ENCODE data around the gene ARHGEF28.

Gene ARHGEF28

GRCh38 chr5:73702534-73702933, 76.5 kb downstream of the ARHGEF28 start:
- no peak for DNase-seq

DNA sequence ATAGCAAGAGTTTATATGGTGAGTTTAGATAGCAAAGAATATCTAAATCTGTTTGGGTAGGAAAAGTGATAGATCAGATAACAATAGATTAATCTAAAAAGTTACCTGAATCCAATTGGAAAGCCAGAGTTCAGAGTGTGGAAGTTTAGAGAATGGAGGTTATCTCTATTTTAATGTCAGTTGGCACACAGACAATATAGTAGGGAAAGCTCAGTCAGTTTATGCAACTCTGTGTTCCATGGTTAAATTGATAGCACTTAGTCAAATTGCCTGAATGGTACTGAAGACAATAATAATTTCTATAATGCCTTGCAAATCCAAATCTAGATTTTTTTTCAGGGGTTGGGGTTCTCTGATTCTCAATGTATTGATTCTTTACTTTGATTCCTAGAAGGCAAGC, 77.0 kb downstream of the ARHGEF28 start:
- DNase-seq, result no peak

DNA sequence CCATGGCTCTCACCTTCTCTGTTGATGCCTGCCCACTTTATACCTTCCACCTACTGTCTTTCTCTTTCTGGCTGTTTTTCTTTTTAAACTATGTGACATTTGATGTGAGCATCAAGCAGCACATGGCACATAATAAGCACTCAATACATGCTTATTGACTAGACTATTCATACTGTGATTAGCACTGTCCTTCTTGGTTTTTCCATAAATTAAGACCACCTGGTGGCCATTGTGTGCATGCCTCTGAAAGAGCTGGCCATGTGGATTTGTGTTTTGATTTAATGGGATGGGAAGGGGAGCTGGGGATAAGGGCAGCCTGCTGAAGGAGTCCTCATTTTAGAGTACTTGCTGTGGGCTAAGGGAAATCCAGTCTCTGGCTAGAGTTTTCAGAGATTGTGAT, 79.4 kb downstream of the ARHGEF28 start:
- no peak for DNase-seq

DNA sequence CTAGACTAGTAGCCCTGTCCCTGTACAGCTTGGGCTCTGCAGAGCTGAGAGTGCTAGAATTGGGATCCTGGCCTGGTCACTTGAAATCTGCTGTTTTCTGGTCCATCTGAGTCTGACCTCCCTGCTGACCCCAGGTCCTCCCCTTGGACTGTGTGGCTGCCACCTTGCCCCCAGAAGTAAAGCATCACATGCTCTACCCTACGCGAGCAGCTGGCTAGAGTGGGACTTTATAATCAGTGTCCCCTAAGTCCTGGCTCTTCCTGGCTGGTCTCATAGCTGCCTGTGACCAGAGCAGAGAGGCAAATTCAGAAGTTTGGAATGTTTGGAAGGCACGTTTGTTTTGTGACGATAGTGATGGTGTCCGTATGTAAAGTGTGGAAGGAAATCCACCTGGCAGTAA, 81.0 kb downstream of the ARHGEF28 start:
- no peak for DNase-seq

DNA sequence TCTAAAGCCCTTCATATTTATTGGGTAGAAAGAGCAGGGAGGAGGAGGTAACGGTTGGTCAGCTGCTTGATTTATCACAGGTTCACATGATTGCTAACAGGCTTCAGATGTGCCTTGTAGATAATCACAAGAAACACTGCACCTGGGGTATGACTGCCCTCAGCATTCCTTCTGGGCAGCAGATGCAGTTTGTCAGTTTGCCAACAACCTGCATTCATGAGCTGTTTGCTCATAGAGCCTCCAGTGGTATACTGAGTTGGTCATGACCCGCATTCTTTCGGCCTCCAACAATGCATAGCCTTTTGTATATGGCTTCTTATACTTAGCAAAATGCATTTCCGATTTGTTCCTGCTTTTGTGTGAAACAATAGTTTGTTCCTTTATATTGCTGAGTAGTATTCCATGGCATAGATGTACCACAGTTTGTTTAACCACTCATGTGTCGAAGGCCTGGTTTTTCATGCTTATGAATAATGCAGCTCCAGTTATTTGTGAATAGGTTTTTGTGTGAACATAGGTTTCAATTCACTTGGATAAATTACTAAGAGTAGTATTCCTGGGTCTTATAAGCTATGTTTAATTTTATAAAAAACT, 83.6 kb downstream of the ARHGEF28 start:
- DNase-seq, result no peak

GRCh38 chr5:73716284-73716808, 90.3 kb downstream of the ARHGEF28 start:
- DNase-seq, result no peak

GRCh38 chr5:73718762-73719161, 92.8 kb downstream of the ARHGEF28 start:
- DNase-seq, result no peak

DNA sequence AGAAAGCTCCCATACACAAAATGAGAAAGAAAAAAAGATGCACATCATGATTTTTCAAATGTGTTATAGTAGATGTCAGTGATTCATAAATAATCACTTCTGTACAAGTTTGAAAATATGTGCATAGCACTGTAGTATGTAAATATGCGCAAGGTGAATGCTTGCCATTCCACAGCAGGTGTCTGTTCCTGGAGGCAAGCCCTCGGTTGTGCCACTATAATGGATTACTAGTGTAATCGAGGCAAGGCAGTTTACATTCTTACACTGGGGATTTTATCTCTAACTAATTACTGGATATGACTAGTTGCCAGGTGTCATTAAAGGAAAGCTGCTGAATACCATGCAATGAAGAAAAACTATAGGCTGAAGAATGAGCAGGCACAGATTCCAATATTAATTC, 93.6 kb downstream of the ARHGEF28 start:
- no peak for DNase-seq

GRCh38 chr5:73722231-73722630, 96.2 kb downstream of the ARHGEF28 start:
- no peak for DNase-seq

DNA sequence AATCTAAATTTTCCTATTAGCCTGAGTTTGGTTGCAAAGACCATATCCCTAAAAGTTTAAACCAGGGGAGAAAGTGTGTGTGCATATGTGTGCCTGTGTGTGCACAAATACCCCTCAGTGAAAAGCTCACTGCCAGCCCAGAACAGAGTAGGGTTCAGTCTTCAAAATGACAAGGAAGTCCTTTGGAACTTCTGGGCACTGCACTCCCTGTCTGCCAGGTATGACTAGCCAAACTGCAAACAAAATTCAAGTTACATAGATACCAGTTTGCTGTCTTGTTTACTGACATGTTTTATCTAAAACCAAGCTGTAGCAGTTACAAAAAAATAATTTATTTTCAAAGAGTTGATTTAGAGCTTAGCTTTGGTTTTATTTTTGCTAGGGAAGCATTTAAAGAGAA, 100.1 kb downstream of the ARHGEF28 start:
- DNase-seq, result no peak

GRCh38 chr5:73726606-73727231, 100.7 kb downstream of the ARHGEF28 start:
- DNase-seq, result no peak

GRCh38 chr5:73727470-73727869, 101.5 kb downstream of the ARHGEF28 start:
- no peak for DNase-seq

DNA sequence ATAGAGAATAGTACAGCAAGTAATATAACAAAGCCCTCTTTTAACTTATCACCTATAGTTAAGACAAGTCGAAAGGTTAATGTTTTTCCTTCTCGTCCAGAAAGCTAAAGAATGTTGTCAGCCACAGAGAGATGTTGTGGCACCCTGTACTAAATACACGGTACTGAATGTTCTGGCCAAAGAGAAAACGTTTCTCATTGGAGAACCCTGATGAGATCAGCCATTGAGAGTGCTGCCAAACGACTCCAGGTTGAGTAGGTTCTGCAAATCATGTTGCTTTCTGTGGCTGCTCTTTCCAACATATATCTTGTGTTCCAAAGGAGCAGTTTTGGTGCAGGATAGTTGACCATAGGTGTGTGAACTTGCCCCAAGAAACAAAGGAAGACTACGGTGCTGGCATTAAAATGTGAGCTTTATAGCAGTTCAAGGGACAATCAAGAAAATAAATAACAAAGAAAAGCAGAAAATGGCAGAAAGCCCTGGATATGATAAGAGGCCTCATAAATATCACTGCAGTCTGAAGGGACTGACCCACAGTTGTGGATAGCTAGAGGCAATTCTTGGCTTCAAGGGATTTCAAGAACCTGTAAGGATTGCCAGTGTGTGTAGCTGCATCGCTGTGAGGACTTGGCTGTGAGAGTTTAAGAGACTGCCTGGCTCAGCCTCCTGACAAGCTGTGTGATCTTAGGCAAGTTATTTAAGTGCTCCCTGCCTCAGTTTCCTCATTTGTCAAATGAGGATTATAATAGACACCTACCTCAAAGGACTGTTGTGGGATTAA, 102.7 kb downstream of the ARHGEF28 start:
- no peak for DNase-seq

- DNase-seq, result no peak
Observed at GRCh38 chr5:73729329-73729728, 103.3 kb downstream of the ARHGEF28 start.

- no peak for DNase-seq
Observed at GRCh38 chr5:73732045-73732444, 106.0 kb downstream of the ARHGEF28 start.

GRCh38 chr5:73733219-73733618, 107.2 kb downstream of the ARHGEF28 start:
- no peak for DNase-seq

- DNase-seq, result no peak
Observed at GRCh38 chr5:73735032-73735734, 109.2 kb downstream of the ARHGEF28 start.

DNA sequence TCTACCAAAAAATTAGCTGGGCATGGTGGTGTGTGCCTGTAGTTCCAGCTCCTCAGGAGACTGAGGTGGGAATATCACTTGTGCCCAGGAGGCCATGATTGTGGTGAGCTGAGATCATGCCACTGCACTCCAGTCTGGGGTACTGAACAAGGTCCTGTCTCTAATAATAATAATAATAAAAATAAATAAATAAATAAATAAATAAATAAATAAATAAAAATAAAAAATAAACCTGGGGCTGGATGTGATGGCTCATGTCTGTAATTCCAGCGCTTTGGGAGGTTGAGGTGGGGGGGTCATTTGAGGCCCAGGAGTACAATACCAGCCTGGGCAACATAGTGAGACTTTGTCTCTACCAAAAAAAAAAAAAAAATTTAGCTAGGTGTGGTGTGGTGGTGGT, 113.7 kb downstream of the ARHGEF28 start:
- no peak for DNase-seq

DNA sequence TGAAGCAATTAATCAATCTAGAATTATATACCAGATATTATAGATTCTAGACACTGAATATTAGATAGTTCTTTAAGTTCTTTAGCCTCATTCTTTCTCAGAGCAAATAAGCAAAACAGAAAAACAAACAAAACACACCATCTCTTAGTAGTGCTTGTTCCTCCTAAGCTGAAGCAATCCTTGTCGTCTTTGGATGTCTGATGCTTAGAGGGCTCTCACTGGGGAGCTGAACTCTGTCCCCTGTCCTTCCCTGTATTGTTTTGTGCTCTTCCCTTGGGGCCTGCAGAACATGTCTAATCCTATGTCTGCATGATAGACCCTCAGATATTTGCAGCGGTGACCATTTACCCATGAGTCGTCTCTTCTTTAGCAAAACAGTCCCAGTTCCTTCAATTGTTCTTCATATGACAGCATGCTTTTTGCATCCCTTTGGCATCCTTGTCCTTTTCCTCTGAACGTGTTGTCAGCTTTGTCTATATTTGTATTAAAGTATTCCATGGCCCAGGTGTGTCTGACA, 114.3 kb downstream of the ARHGEF28 start:
- no peak for DNase-seq

GRCh38 chr5:73743161-73743560, 117.2 kb downstream of the ARHGEF28 start:
- DNase-seq, result no peak

- no peak for DNase-seq
Observed at GRCh38 chr5:73745836-73746235, 119.8 kb downstream of the ARHGEF28 start.

- no peak for DNase-seq
Observed at GRCh38 chr5:73746608-73747007, 120.6 kb downstream of the ARHGEF28 start.

DNA sequence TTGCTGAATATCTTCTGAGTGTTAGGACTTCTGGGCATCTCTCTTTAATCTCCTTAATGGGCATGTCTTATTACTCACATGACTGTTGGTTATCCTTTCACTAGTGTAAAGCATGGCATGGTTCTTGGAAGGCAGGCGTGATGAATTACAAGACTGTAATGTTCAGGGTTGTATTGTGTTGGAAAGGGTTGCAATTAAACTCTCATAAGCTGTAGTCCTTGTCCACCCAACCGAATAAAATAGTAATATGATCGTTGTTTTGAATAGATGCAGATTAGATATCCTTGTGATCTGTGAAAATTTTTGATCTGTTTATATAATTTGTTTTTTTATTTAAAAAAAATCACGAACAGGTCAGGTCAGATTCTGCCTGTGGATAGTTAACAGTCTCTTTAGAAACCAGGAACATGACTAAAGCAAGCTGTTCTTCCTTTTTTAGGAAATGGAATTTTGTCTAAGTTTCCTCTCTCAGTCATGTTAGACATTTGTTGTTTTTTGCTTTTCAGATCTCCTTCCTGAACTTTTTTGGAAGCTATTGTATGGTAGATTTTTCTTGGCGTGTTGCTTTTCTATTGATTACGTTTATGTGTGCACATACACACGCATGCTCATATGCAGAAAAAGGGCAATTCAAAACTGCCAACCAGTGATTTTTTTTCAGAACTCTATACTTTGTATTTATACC, 121.8 kb downstream of the ARHGEF28 start:
- DNase-seq, result no peak

Data from GDM1 (cell line).